NCI-H1694 (cell line): Measurements from ENCODE around the gene TUBB.

ENCODE experiments used
- DNase-seq: peaks from one replicate; lab custom pipeline; 2025; lab: John Stamatoyannopoulos, UW

The TUBB gene

DNA sequence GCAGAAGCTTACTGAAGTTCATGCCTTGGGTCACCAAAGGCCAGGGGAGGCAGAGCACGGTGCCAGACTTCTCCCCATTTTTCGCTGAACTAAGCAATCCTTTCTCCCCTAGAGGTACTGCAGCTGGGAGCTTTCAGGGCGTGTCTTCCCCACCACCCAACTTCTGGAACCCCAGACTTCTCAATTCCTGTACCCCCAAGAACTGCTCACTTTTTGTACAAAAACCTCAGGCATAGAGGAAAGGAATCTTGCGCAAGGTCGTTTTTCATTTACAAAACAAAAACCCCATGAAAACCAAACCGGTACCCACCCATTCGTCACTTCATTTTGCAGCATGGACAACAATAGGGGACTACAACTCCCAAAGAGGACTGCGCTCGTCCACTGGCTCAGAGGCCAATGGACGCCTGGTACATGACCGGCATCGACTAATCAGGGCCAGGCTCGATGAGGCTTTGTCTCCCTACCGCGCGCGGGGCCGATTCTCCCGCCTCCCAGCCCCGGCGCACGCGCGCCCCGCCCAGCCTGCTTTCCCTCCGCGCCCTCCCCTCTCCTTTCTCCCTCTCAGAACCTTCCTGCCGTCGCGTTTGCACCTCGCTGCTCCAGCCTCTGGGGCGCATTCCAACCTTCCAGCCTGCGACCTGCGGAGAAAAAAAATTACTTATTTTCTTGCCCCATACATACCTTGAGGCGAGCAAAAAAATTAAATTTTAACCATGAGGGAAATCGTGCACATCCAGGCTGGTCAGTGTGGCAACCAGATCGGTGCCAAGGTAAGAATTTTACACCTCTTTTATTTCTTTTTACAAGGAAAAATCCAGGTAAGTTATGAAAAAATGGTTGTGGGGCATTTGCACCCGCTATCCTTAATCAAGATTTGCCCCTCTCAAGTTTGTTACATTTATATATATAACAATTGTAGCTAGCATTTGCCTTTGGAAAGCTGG, at the start of gene TUBB:
Gene TUBB (plus strand): TSS at position 562 of the 947 bp plus-strand sequence. CDS start 155 bp downstream, at position 717.
- DNase-seq = peak; percentile 95

DNA sequence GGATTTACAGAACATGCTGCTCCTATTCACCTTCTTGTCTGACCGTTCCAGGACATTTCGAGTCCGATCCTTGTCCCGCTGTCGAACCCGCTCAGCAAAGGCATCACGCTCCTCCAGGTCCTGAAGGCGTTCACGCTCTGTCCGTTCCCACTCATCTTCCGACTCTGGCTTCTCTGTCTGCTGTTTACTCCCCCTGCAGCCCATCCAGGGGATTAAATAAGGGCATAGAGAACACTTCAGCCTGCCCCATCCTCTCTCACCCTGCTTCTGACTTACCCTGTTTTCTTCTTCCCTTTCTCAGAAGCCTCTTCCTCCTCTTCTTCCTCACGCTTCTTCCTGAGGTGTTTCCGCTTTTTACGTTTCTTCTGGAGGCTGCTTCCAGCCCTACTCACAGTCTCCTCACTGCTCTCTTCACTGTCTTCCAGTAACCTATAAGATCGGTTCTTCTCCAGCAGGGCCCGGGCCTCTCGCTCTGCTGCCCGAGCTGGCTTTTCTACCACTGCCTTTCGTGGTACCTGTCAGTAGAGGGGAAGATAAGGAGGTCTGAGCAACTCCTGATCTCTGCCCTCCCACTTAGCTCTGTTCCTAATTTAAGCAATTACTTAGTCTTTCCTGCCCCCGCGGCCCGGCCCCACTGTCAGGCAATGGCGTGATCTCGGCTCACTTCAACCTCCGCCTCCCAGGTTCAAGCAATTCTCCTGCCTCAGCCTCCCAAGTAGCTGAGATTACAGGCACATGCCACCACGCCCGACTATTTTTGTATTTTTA, 49.2 kb upstream of the TUBB start:
- no peak for DNase-seq

- peak; percentile 84 for DNase-seq
Measured at GRCh38 chr6:30672445-30673253, 47.5 kb upstream of the TUBB start, which contains the start of gene DHX16. DHX16 (minus strand) TSS chr6:30673006; CDS start chr6:30672841, 165 bp downstream.

DNA sequence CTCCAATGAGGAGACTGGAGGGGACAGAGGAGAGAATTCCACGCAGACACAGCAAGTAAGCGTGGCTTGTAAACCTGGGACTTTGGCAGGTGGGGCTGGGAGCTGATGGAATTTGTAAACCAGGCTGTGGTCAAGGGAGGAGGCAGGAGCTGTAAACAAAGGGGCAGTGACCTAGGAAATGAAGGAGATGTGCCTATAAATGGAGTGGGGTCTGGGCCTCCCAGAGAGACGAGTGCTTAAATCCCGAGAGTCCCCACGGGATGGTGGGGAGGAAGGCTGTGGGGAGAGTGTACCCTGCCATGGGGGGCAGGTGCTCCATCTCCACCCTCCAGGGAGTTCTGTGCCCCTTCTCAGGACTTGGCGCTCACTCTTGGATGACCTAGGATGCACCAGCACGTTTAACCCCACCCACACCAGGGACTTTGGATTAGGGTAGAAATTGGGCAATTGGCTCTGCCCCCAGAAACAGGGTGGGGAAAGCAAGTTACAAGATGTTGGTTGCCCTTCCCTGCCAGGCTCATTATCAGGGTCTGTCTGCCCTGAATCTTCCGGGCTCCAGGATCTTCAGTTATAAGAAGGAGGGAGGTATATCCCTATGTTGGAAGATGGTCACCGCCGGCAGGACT, 43.4 kb upstream of the TUBB start:
- DNase-seq = no peak

DNA sequence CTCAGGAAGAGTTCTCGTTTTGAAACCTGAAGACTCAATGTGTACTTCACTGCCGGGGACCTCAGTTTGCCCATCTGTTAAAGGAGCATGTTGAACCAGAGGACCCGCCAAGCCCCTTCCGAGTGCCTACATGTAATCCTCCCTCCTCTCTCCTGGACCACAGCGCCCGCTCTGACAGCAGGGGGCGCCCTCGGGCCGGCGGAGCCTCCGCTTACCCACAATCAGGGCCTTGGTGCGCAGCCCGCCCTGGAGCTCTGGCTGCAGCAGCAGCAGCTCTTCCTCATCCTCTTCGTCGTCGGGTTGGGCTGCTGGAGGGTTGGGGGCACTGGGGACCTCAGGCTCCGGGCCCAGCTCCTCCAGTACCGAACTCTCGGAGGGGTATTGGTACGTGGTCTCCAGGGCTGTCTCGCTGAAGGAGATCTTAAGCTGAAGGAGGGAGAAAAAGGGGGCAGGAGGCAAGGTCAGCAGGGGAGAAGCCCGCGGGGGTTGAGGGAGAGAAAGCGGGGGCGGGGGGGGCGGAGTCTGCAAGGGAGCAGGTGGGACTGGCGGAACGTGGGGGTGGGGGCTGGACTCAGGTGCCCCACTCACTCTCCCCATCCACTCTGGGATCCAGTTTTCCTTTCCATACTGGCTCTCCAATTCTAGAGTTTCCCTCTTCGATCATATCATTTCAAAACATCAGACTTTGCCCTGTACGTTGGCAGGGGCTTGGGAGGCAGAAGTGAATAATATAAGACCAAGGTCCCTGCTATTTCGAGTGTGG, 41.0 kb upstream of the TUBB start:
- peak; percentile 34 for DNase-seq

GRCh38 chr6:30679765-30680535, 40.2 kb upstream of the TUBB start:
- DNase-seq = no peak

- DNase-seq = no peak
Measured at GRCh38 chr6:30681766-30682142, 38.4 kb upstream of the TUBB start.

GRCh38 chr6:30682143-30683117, 37.7 kb upstream of the TUBB start:
- no peak for DNase-seq

GRCh38 chr6:30683183-30683979, 36.8 kb upstream of the TUBB start:
- DNase-seq = no peak

DNA sequence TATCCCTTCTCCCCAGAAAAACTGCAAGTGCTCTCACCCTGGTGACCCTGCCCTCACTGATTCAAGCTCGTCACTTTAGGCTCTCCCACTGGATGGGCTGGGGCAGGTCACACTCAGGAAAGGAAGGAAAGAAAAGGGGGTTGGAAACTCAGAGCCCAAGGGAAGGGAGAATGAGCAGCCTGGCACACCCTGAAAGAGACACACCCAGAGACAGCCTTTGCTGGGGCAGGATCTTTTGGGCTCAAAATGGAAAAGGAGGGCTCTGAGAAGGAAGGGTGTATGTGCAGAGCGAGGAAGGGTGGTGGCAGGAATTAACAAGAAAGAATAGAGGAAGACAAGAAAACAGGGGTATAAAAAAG, 36.2 kb upstream of the TUBB start:
- no peak for DNase-seq

GRCh38 chr6:30684386-30685156, 35.6 kb upstream of the TUBB start:
- no peak for DNase-seq

DNA sequence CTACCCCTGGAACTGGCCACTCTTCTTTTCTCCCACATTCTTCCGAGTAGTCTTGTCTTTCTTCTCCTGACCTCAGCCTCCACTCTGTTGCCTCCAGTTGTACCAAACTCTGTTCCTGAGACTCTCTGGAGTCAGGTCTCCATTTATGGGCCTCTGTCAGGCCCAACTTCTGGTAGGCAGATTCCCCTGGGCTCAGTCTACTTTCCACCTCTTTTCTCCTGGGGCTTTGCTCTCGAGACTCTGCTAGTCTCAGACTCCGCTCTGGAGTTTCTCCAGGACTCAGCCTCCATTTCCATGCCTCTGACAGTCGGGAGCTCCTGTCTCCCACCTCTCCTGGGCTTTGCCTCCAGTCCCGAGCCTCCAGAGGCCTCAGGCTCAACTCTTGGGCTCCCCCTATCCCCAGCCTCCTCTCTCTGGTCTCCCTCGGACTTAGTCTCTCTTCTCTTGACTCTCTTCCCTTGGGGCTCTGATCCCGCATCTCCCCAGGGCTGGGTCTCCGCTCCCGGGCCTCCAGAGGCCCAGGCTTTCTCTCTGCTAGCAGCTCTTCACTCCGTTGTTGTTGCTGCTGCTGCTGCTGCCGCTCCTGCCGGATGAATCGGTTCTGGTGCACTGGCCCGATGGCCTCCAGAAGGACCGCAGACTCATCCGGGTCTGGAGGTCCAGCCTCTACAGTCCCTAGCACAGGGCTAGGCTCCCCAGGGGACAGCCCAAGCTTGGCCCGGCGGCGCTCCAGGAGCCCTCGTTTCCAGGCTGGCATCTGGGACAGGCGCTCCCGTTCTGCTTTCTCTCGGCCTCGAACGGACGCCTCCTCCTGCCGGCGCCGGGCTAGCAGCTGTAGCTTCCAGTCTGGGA, 34.8 kb upstream of the TUBB start:
- no peak for DNase-seq

- no peak for DNase-seq
Measured at GRCh38 chr6:30686009-30686907, 33.9 kb upstream of the TUBB start, which contains the start of gene PPP1R18. PPP1R18 (minus strand) TSS chr6:30686645; CDS start chr6:30686018, 627 bp downstream.

- DNase-seq = peak; percentile 61
Measured at GRCh38 chr6:30686908-30687658, 33.1 kb upstream of the TUBB start.
